CD4-positive, alpha-beta T cell treated with Interleukin-17A for 1 hour (primary cell): ENCODE measurements around the gene COMMD4.
"Not testable (repeated sequence)": the region's sequence is repeated elsewhere in the genome, so short reads cannot be mapped to it uniquely, and the experiment has no call there.

Source experiments
- DNase-seq: peaks from one replicate; pipeline ENCODE4 v3.0.0-alpha.2; 2020

Gene COMMD4

GRCh38 chr15:75335705-75336355 is at the start of gene COMMD4:
TSS of gene COMMD4 (plus strand) at chr15:75336063. CDS start at chr15:75336090, 27 bp downstream.
- DNase-seq: peak; percentile 77

- not testable (repeated sequence) for DNase-seq
Measured at GRCh38 chr15:75293660-75294059, 42.2 kb upstream of the COMMD4 start.

- not testable (repeated sequence) for DNase-seq
Measured at GRCh38 chr15:75298541-75299310, 37.1 kb upstream of the COMMD4 start.

- DNase-seq: peak; percentile 65
Measured at GRCh38 chr15:75299311-75299688, 36.6 kb upstream of the COMMD4 start.

GRCh38 chr15:75300026-75300425 is 35.8 kb upstream of the COMMD4 start:
- DNase-seq: not testable (repeated sequence)

- DNase-seq: no peak
Measured at GRCh38 chr15:75302318-75302717, 33.5 kb upstream of the COMMD4 start.

GRCh38 chr15:75302753-75303152 is 33.1 kb upstream of the COMMD4 start:
- not testable (repeated sequence) for DNase-seq

GRCh38 chr15:75306188-75306587 is 29.7 kb upstream of the COMMD4 start:
- DNase-seq: no peak

- DNase-seq: no peak
Measured at GRCh38 chr15:75307778-75308390, 28.0 kb upstream of the COMMD4 start.

- DNase-seq: no peak
Measured at GRCh38 chr15:75309711-75310110, 26.2 kb upstream of the COMMD4 start.

GRCh38 chr15:75312548-75312947 is 23.3 kb upstream of the COMMD4 start:
- not testable (repeated sequence) for DNase-seq

GRCh38 chr15:75313116-75313845 is 22.6 kb upstream of the COMMD4 start:
- DNase-seq: no peak

- no peak for DNase-seq
Measured at GRCh38 chr15:75314552-75315290, 21.1 kb upstream of the COMMD4 start.

- not testable (repeated sequence) for DNase-seq
Measured at GRCh38 chr15:75319231-75319897, 16.5 kb upstream of the COMMD4 start.

GRCh38 chr15:75321711-75322110 is 14.2 kb upstream of the COMMD4 start:
- no peak for DNase-seq

- no peak for DNase-seq
Measured at GRCh38 chr15:75325922-75326321, 9.9 kb upstream of the COMMD4 start.

GRCh38 chr15:75327005-75327404 is 8.9 kb upstream of the COMMD4 start:
- DNase-seq: no peak

- DNase-seq: no peak
Measured at GRCh38 chr15:75327491-75327890, 8.4 kb upstream of the COMMD4 start.

GRCh38 chr15:75328493-75329314 is 7.2 kb upstream of the COMMD4 start:
- no peak for DNase-seq

GRCh38 chr15:75329571-75329970 is 6.3 kb upstream of the COMMD4 start:
- DNase-seq: no peak

GRCh38 chr15:75332093-75332492 is 3.8 kb upstream of the COMMD4 start:
- not testable (repeated sequence) for DNase-seq
